GM18909 (cell line): ENCODE measurements around the gene RNF217.
A peak's percentile ranks its signal among the peaks of the same experiment; 100 is the strongest.

Source experiments
- ATAC-seq: cut with Tn5 transposase; IDR thresholded peaks from one replicate; pipeline ENCODE4 v1.9.1; 2021; ENCODE audit warnings: mild to moderate bottlenecking; ENCODE audit not compliant: unreplicated experiment, poor library complexity

RNF217 gene

DNA sequence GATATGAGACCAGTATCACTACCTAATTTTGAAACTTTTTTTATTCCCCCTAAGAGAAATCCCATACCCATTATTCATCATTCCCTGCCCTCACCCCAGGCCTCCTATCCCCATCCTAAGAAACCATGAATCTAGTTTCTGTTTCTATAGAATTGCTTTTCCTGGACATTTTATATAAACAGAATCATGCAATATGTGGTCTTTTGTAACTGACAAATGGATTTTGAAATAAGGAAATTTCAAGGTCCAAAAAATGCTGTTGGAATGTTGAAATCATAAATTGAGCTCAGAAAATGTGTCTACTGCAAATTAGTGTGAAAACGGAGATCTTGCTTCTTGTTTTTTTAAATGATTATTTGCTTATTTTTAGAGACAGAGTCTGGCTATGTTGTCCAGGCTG is 25.1 kb downstream of the RNF217 start:
- no peak for ATAC-seq

DNA sequence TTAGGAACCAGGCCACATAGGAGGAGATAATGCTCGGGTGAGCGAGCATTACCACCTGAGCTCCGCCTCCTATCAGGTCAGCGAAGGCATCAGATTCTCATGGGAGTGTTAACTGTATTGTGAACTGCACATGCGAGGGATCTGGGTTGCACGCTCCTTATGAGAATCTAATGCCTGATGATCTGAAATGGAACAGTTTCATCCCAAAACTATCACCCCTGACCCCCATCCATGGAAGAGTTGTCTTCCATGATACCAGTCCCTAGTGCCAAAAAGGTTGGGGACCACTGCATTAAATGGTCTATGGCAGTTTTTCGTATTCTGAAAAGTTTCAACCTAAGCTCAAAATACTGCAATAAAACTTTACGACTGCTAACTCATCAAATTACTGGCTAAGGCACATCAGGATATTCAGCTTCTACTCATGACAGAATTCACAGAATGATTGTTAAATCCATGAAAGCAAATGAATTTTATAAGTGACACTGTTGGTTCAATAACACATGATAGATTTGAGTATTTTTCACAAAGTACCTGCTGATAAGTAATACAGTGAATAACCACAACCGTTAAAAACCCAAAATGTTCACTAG is 25.9 kb downstream of the RNF217 start:
- ATAC-seq = no peak

DNA sequence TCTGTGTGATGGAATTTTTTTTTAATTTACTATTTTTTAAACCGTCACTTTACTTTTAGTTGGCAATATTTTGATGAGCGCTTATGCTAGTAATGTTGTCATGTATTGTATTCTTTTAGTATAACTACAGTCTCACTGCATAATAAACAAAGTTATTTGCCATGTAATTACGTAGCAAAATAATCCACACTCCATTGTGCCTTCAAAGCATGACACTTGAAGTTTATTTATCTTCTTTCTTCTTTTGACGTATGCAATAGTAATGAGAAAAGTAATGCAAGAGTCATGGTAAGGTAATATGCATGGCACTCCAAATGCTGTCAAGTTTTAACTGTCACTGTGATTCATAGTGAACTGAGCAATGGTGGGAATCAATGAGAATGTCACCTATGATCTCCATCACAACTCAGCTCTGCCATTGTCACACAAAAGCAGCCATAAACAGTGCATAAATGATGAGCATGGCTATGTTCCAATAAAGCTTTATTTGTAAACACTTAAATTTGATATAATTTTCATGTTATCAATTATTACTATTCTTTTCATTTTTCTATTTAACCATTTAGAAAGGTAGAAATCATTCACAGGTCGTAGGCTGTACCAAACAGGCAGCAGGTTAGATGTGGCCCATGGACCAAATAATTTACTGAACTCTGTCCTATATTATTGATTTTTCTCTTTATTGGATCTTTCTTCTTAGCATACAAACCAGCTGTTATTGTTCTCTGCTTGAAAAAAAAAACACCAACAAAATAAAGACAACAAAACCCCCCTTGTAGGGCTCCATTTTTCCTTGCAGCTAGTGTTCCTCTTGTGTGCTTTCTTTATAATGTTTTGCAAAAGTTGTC is 27.1 kb downstream of the RNF217 start:
- ATAC-seq = no peak

DNA sequence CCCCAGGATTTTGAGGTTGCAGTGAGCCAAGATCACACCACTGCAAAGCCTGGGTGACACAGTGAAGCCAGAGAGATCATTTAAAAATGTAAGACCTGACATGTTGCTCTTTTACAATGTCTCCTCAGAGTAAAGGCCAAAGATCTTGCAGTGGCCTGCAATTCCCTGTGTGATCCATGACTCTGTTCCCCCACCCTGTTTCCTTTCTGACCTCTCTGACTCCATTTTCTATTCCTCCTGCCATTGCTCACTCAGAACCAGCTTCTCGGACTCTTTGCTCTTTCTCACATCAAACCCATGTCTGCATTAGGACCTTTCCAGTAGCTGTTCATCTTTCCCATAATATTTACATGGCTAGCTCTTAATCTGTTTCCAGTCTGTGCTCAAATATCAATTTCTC is 28.8 kb downstream of the RNF217 start:
- ATAC-seq = no peak

DNA sequence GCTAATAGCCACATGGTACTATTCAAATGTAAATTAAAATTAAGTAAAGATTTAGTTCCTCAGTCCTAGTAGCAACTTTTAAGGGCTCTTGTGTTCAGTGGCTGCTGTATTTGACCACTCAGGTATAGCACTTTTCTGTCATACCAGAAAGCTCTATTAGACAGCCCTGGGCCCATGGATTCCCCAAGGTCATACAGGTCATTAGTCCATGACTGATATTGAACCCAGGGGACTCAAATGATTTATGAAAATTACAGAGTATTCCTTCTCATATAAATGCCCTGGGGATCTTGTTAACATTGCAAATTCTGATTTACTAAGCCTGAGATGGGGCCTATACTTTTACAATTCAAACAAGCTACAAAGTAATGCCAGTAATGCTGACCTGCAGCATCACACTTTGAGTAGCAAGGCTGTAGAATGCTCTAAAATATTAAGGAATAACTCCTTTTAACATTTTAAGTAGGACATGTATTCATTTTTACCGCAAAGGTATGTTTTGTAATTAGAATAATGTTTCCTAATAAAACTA is 29.6 kb downstream of the RNF217 start:
- ATAC-seq = no peak

DNA sequence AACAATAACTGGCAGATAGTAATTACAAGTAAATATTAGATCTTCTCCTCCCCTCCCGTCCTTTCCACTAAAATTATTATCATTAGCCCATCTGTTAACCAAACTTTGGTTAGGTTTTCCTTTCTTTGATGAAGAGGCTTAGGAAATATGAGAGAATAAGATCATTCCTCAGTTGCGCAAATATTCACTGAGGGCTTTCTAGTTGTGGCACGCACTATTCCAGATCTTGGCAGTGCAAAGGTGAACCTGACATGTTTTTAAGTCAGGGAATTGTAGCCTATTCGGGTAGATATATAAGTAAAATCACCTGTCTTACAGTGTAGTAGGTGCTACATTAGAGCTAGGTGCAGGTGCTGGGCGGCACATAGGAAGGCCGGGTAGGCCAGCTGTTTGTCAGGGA is 31.1 kb downstream of the RNF217 start:
- no peak for ATAC-seq

DNA sequence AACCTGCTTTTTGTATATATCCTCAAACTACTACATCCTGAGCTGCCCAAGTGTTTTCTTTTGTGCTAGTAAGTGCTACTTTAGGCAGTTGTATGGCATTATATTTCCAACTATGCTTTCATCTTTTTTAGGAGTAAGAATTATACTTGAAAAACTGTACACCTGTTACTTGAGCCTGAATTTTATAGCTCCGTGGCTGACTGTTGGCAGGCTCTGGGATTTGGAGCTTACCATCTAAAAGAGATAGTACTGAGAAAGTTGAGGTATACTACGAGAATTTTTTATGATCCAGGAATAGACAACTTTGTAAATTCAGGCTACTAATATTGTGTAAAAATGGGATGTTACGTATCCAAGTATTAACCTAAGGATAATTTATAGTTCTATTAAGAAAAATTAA is 32.4 kb downstream of the RNF217 start:
- ATAC-seq = no peak

DNA sequence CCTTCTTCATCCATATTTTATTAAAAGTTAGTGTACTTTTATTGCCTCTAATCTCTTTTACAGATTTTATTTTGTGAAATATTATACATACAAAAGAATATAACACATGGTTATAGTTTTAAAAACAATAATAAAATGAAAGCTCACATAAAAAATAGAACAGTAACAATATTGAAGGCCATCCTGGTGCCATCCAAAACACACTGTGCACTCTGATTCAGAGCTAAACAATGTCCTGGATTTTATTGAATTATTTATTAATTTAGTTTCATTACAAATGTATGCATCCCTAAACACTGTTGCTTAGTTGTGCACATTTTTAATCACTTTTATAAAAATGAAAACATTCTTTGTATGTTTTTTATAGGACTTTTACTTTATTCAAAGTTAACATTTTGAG is 32.9 kb downstream of the RNF217 start:
- no peak for ATAC-seq

DNA sequence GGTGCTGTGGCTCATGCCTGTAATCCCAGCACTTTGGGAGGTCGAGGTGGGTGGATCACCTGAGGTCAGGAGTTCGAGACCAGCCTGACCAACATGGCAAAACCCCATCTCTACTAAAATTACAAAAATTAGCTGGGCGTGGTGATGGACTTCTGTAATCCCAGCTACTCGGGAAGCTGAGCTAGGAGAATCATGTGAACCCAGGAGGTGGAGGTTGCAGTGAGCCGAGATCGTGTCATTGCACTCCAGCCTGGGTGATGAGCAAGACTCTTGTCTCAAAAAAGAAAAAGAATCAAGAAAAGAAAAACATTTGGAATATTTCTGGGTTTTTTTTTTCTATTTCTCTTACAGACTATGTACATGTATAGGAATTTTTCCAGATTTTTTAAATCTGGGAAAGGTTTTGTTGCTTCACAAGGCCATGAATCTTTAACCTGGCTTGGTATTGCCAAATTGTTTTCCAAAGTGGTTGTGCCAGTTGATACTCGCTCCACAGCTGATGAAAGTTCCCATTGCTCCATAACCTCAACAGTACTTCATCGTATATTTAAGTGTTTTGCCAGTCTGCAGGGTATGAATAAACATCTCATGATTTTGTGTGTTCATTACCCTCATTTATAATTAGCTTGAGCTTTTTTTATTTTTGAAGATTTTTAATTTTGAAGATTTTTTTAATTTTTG is 33.5 kb downstream of the RNF217 start:
- no peak for ATAC-seq

DNA sequence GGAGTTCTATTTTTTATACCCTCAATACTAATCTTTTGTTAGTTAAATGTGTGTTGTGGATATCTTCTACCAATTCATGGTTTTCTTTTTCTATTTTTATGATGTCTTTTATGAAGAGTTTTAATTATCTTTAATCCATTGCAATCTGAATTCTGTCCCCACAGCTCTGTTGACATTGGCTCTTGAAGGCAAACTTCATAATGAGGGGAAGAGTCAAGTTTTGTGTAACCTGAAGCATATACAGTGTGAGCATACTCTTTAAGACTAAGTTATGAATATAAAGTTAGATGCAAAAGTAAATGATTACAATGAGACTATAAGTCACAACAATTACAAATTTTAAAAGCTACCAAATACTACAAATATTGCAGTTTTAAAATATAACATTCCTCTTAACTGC is 34.2 kb downstream of the RNF217 start:
- ATAC-seq = no peak

DNA sequence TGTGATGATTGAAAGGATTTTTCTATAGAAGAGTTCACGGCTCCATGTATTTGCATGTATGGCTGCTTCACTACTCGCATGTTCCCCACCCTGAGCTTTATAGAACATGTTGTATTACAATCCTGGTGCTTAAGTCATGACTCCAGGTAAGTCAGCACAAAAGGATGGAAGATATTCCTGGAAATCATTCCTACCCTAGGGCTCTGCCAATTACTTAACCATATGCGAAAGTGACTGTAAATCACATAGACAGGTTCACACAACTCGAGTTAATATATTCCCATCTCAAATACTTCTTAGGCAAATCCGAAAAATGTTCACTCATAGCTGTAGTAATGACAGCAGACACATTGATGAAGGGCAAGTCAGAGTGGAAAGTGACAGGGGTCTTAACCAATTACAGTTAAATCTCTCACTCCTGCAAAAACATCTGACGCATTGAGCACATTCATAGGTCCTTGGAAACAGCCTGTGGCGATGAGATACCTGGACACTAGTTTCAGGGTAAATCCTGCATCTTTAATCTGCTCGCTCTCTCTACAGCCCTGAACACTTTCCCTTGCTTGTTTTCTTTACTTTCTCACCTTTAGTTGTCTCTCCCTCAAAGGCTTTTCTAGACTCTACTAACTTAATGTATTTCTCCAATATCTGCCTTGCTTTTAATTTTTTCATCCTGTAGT is 35.1 kb downstream of the RNF217 start:
- no peak for ATAC-seq

DNA sequence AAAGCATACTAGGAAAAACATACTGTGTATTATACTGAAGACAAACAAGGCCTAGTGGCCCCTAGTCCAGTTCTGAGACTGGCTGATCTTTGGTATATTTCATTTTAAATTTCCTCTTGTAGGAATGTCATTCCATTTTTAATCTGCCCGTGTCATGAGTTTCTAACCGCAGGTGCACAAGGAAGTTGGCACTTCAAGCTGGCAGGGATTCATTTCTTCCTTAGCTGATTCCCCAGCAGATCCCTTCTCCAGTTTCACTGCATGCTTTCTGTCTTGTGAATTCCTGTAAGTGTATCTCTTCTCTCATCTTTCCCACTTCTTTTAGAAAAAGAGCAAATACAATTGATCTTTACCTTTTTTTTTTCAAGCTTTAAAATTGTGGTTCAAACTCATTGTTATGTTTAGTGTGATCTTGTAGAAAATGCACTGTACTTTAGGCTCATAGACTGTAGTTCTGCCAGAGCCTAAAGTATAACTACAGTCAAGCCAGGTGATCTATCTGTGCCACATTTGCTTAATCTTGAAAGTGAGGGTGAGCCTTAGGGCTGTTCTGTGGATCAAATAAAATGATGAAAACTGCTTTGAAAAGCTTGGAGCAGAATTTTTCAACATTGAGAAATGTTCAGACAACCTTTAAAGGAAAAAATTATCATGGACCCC is 37.0 kb downstream of the RNF217 start:
- ATAC-seq = no peak

DNA sequence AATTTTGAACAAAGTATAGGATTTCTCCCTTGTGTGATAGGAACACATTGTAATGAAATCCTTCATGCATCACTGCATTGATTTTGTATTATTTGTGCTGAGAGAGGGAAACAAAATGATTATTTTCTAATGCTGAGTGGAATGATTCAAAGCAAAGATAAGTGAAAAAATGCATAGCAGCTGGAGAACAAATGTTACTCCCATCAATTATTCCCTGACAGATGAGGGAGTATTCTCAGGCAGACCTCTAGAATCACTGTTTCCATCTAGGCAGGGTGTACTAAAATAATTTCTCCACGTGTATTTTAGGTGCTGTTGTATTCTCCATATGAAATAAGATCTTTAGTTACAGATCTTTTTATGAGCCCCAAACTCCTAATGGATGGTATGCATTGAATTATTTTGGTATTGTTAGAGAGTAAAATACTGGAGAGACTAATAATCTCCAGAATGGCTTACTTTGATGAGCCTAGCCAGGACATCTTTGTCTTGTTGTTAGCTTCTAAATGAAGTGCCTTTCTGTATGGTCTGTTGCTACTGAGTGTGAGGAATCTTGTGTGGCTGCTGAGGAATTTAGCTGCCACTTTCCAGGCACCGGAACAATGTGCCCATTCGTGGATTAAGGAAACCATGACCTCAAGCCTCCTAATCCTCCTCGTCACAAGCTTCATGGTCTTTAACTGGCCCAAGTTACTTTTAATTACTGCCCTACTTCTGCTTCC is 39.6 kb downstream of the RNF217 start:
- no peak for ATAC-seq

DNA sequence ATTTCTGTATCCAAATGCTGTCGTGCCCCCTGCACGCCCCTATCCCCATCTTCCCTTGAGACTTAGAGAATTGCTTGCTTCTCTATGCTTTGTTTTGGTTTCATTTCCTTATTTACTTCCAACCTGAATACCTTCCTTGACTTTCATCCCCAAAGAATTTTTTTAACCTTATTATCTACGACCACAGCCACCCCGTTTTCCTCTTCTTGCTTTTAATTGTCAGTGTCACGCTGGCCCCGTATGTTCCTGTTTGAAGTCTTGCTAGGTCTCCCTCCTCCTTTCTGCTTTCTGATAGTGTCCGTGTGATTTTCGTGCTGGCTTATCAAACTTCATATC is 40.1 kb downstream of the RNF217 start:
- ATAC-seq = no peak

DNA sequence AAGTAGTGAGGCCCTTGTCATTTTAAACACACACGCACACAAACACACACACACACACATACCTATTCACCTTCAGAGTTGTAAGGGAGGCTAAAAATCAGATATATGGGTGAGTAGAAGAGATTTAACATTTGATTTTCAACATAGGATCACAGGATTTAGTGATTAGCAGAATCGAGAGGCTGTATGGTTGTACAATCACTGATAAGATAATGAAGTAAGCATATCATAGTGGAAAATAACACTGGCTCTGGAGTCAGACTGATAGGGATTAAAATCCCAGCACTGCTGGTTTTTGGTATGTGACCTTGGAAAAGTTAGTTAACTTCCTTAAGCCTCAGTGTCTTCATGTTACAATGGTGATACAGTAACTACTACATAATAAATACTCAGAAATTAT is 40.8 kb downstream of the RNF217 start:
- ATAC-seq = no peak

DNA sequence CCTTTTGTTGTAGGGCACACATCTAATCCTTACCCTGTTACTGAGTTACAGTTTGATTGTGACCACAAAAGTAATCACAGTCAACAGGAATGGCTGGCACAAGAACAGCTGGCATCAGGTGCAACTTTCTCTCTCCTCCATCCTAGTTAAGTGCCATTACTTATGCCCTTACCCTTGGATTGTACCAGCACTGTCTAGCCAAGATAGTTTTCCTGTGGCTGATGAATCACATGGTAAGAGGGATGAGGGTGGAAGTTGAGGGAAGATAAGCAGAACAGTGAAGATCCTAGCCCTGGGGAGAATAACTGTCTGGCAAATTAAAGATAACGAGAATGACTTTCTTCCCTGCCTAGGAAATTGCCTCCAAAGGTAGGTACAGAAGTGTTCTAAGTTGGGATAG is 42.0 kb downstream of the RNF217 start:
- no peak for ATAC-seq

DNA sequence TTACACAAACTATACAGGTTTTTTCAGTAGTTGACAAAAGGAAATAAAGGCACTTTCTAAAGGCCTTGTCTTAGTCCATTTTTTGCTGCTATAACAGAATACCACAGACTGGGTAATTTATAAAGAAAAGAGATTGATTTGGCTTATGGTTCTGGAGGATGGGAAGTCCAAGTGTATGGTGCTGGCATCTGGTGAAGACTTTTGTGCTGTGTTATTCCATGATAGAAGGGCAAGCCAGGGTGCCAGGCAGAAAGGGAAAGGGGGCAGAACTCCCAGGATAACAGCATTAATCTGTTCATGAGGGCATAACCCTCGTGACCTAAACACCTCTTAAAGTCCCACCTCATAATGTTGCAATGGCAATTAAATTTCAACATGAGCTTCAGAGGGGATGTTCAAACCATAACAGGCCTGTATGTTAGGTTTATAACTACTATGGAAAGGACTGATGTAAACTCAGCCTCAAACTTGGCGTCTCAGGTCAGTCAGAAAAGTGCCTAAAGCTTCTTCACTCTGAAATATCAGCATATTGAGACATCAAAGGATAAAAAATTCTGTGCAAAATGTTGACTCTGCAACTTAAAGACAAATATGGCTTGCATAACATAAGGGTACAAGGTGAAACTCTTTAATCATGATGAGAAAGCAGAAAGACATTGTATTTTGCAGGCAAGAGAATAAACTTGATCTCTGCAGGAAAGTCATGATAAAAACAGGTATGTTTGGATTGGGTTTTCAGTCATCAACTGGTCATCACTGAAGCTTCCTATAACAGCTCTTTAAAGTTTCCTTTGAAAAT is 42.8 kb downstream of the RNF217 start:
- no peak for ATAC-seq

DNA sequence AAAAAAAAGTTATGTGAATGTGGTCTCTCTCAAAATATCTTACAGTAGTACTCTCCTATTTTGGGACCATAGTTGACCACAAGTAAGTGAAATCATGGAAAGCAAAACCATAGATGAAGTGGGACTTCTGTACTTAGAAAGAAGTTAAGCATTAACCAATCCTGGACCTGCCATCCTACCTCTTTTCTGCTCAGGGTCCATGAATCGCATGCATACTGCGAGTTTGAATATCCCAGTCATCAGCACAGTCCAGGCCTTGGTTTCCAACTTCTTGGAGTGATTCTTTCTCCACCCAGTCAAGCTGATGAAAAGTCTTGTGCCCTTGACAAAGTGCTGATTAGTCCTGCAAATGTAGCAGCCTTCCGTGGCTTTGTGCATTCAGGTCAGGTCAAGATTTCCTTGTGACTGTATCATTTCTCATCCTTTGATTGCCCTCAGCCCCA is 46.0 kb downstream of the RNF217 start:
- peak; percentile 36 for ATAC-seq

DNA sequence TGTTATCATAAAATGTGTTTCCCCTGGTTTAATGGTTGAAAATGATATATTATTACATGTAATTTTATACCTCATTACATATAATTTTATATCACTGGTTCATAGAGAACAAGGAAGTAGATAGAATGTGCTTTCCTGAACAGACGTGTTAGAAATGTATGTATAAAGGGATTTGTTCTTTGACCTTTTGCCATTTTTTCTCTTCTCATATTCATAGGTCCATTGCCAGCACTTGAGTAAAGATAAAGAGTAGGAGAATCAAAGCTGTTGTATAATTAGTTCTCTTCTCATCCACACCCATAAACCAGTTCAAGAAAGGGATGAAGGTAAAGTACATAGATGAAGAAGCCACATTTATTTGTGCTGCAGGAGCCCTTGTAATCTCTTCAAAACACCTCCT is 46.7 kb downstream of the RNF217 start:
- no peak for ATAC-seq
